Naive thymus-derived CD8-positive, alpha-beta T cell (primary cell): ENCODE measurements around the gene OR4F6. TPM values are rescaled to one million over a fixed set of nuclear protein-coding genes. Genes with fewer than 3 reads are reported as not detected.
"Not testable (repeated sequence)": the region's sequence is repeated elsewhere in the genome, so short reads cannot be mapped to it uniquely, and the experiment has no call there.

Experiments
- ATAC-seq, 2 donors: fragments of 150-1000 bp; cut with Tn5 transposase in 1 of 2; sonication (Bioruptor Pico), chemical (Tn5 transposase) in 1 of 2; 1 replicate in 1 of 2; 2 replicates in 1 of 2; pipeline ENCODE4 v1.10.0; 2021; ENCODE audit warnings: mild to moderate bottlenecking in 2 of 2, moderate library complexity in 2 of 2
- POLR2A ChIA-PET: fragments of 350-600 bp; sonication (Branson Sonifier 250); formaldehyde crosslinking; loops from one replicate; lab custom pipeline; 2021; ENCODE audit warnings: antibody characterized with exemption; lab: Charles Lee
- DNase-seq, 10 donors: peaks; one replicate each; pipeline versions ENCODE4 v3.0.0 to v3.0.0-alpha.2; 2020 to 2022
- H3K27ac Mint-ChIP-seq, 10 donors: one replicate each; pipeline ENCODE4 v1.8.0; 2020 to 2022; ENCODE audit warnings: mild to moderate bottlenecking in 10 of 10, mixed read lengths in 10 of 10, moderate library complexity in 4 of 10, inconsistent platforms in 1 of 10
- H3K27me3 Mint-ChIP-seq, 5 donors: one replicate each; pipeline ENCODE4 v1.8.0; 2021 to 2022; ENCODE audit warnings: mixed read lengths in 5 of 5
- H3K36me3 Mint-ChIP-seq, 3 donors: one replicate each; pipeline ENCODE4 v1.8.0; 2020 to 2022; ENCODE audit warnings: mixed read lengths in 3 of 3, mild to moderate bottlenecking in 2 of 3, inconsistent platforms in 1 of 3
- H3K4me1 Mint-ChIP-seq, 4 donors: one replicate each; pipeline ENCODE4 v1.8.0; 2021 to 2022; ENCODE audit warnings: mixed read lengths in 4 of 4
- H3K4me3 Mint-ChIP-seq, 10 donors: one replicate each; pipeline ENCODE4 v1.8.0; 2020 to 2022; ENCODE audit warnings: mild to moderate bottlenecking in 10 of 10, mixed read lengths in 10 of 10, moderate library complexity in 6 of 10, inconsistent platforms in 1 of 10
- H3K9me3 Mint-ChIP-seq, 9 donors: one replicate each; pipeline ENCODE4 v1.8.0; 2020 to 2022; ENCODE audit warnings: mixed read lengths in 9 of 9, mild to moderate bottlenecking in 3 of 9, inconsistent platforms in 1 of 9, moderate library complexity in 1 of 9
- polyA plus RNA-seq, 3 donors: library from polyadenylated mRNA; unstranded; fragments of 300-500 nt; fragmentation: Illumina TruSeq; gene quantifications; one replicate each; pipeline ENCODE4 v1.2.3, GENCODE V29; 2021
- total RNA-seq, 8 experiments: library from RNA in 2 of 8; stranded (reverse) in 2 of 8; gene quantifications; one replicate each; pipeline ENCODE4 v1.2.3 and lab custom pipeline; 2021 to 2026

OR4F6 gene
- total and polyA plus RNA-seq, 5 experiments from 2014 or later: 0.30 TPM; not detected in 4

GRCh38 chr15:101788001-101788400 lies 15.3 kb upstream of the OR4F6 start:
- DNase-seq, H3K27ac Mint-ChIP-seq, ATAC-seq, POLR2A ChIA-PET, H3K4me1 Mint-ChIP-seq, H3K9me3 Mint-ChIP-seq, H3K36me3 Mint-ChIP-seq, H3K4me3 Mint-ChIP-seq: not testable (repeated sequence)
- peaks cover 6 to 27% (median 8%) of the 10 kb centered on the region in 5 donors for H3K27me3 Mint-ChIP-seq

- ATAC-seq, DNase-seq, H3K27ac Mint-ChIP-seq, H3K36me3 Mint-ChIP-seq, POLR2A ChIA-PET, H3K9me3 Mint-ChIP-seq, H3K4me1 Mint-ChIP-seq, H3K4me3 Mint-ChIP-seq: not testable (repeated sequence)
- H3K27me3 Mint-ChIP-seq: peaks cover 6 to 27% (median 7%) of the 10 kb centered on the region in 5 donors
These were observed 14.6 kb upstream of the OR4F6 start for GRCh38 chr15:101788503-101789269.

GRCh38 chr15:101790748-101791147 lies 12.6 kb upstream of the OR4F6 start:
- H3K27ac Mint-ChIP-seq, DNase-seq, H3K9me3 Mint-ChIP-seq, H3K4me3 Mint-ChIP-seq, H3K4me1 Mint-ChIP-seq, ATAC-seq, POLR2A ChIA-PET, H3K36me3 Mint-ChIP-seq: not testable (repeated sequence)
- peaks cover 5 to 29% (median 8%) of the 10 kb centered on the region in 5 donors for H3K27me3 Mint-ChIP-seq

DNA sequence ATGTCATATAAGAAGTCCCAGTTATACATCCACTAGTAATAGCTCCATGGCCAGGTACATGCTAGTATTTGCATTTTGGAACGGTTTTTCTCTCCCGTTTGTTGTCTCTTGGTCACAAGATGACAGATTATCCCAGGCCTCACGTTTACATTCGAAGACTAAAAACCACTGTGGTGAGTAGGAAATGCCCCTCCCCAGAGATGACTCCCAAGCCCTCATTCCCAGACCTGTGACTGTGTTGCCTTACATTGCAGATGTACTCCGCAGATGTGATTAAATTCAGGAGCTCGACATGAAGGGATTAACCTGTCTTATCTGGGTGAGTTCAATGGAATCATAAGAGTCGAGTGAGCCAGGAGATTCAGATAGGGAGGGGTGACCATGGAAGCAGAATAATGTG lies 9.3 kb upstream of the OR4F6 start:
- H3K27me3 Mint-ChIP-seq: peaks cover 3 to 33% (median 15%) of the 10 kb centered on the region in 5 donors
- H3K36me3 Mint-ChIP-seq, ATAC-seq, H3K27ac Mint-ChIP-seq, H3K4me3 Mint-ChIP-seq, H3K4me1 Mint-ChIP-seq, POLR2A ChIA-PET, H3K9me3 Mint-ChIP-seq, DNase-seq: not testable (repeated sequence)

GRCh38 chr15:101795455-101795854 lies 7.9 kb upstream of the OR4F6 start:
- H3K27ac Mint-ChIP-seq: no peak overlapping the region
- ATAC-seq (no peak), DNase-seq (no peak)
- no peaks in the 10 kb centered on the region for H3K9me3 Mint-ChIP-seq
- no peak overlapping the region for H3K4me3 Mint-ChIP-seq
- peaks cover 3 to 33% (median 15%) of the 10 kb centered on the region in 5 donors for H3K27me3 Mint-ChIP-seq
- POLR2A ChIA-PET: no interaction called here
- peaks cover 0 to 2% (median 0%) of the 10 kb centered on the region in 3 donors for H3K36me3 Mint-ChIP-seq
- H3K4me1 Mint-ChIP-seq: no peaks in the 10 kb centered on the region

DNA sequence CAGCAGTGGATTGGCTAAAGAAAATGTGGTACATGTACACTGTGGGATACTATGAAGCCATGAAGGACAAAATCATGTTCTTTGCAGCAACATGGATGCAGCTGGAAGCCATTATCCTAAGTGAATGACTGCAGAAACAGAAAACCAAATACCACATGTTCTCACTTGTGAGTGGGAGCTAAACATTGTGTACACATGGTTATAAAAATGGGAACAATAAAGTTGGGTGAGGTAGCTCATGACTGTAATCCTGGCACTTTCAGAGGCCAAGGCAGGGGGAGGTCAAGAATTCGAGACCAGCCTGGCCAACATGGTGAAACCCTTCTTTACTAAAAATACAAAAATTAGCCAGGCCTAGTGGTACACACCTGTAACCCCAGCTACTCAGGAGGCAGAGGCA lies 3.6 kb upstream of the OR4F6 start:
- Mint-ChIP-seq H3K4me1 (no peaks in the 10 kb centered on the region), H3K4me3 (no peak overlapping the region), H3K27me3 (peaks cover 5 to 42% (median 22%) of the 10 kb centered on the region in 5 donors), H3K36me3 (peaks cover 0 to 4% (median 0%) of the 10 kb centered on the region in 3 donors), H3K9me3 (no peaks in the 10 kb centered on the region), H3K27ac (no peak overlapping the region)
- DNase-seq (no peak), ATAC-seq (no peak)
- POLR2A ChIA-PET: no interaction called here

GRCh38 chr15:101801048-101801447 lies 2.3 kb upstream of the OR4F6 start:
- ATAC-seq (no peak), DNase-seq (no peak)
- H3K4me3 Mint-ChIP-seq: no peak overlapping the region
- no peak overlapping the region for H3K27ac Mint-ChIP-seq
- POLR2A ChIA-PET: no interaction called here
- H3K27me3 Mint-ChIP-seq: peaks cover 5 to 46% (median 27%) of the 10 kb centered on the region in 5 donors
- H3K4me1 Mint-ChIP-seq: no peaks in the 10 kb centered on the region
- H3K9me3 Mint-ChIP-seq: peaks cover 0 to 2% (median 0%) of the 10 kb centered on the region in 9 donors
- peaks cover 0 to 4% (median 0%) of the 10 kb centered on the region in 3 donors for H3K36me3 Mint-ChIP-seq

DNA sequence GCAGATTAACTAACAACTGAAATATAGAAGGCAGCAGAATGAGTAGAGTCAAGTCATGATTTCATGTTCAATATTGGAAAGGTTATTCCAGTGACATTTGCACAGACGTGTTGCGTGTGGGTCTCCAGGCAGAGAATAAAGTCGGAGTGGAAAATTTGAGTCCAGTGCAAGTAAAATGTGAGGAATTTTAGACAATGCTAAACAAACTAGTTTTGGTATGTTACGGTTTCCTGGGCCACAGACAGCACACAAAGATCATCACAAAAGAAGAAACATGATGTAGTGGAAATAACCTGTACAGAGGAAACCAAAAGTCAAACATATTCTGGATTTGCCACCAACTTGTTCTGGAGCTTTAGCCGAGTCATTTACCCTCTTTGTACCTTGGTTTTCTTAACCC lies 367 bp downstream of the OR4F6 start:
- POLR2A ChIA-PET: no interaction called here
- DNase-seq: no peak
- Mint-ChIP-seq H3K4me1 (no peaks in the 10 kb centered on the region), H3K27me3 (peaks cover 5 to 48% (median 27%) of the 10 kb centered on the region in 5 donors), H3K9me3 (peaks cover 0 to 2% (median 0%) of the 10 kb centered on the region in 9 donors), H3K36me3 (peaks cover 0 to 2% (median 0%) of the 10 kb centered on the region in 3 donors), H3K27ac (no peak overlapping the region), H3K4me3 (no peak overlapping the region)
- ATAC-seq: no peak

- H3K27ac Mint-ChIP-seq: no peak overlapping the region
- H3K4me3 Mint-ChIP-seq: no peak overlapping the region
- no peak for DNase-seq
- H3K36me3 Mint-ChIP-seq: peaks cover 0 to 2% (median 0%) of the 10 kb centered on the region in 3 donors
- peaks cover 0 to 2% (median 0%) of the 10 kb centered on the region in 9 donors for H3K9me3 Mint-ChIP-seq
- H3K27me3 Mint-ChIP-seq: peaks cover 8 to 53% (median 27%) of the 10 kb centered on the region in 5 donors
- POLR2A ChIA-PET: no interaction called here
- no peak for ATAC-seq
- no peaks in the 10 kb centered on the region for H3K4me1 Mint-ChIP-seq
These were observed 1.1 kb downstream of the OR4F6 start for GRCh38 chr15:101804375-101804774.

GRCh38 chr15:101804941-101805340 lies 1.6 kb downstream of the OR4F6 start:
- H3K4me1 Mint-ChIP-seq: no peaks in the 10 kb centered on the region
- peaks cover 14 to 58% (median 27%) of the 10 kb centered on the region in 5 donors for H3K27me3 Mint-ChIP-seq
- no peak overlapping the region for H3K27ac Mint-ChIP-seq
- DNase-seq (no peak), ATAC-seq (no peak)
- H3K36me3 Mint-ChIP-seq: peaks cover 0 to 2% (median 0%) of the 10 kb centered on the region in 3 donors
- H3K9me3 Mint-ChIP-seq: peaks cover 0 to 2% (median 0%) of the 10 kb centered on the region in 9 donors
- POLR2A ChIA-PET: no interaction called here
- H3K4me3 Mint-ChIP-seq: no peak overlapping the region

- Mint-ChIP-seq H3K9me3 (peaks cover 0 to 2% (median 0%) of the 10 kb centered on the region in 9 donors), H3K4me1 (no peaks in the 10 kb centered on the region), H3K36me3 (peaks cover 0 to 4% (median 0%) of the 10 kb centered on the region in 3 donors), H3K27ac (no peak overlapping the region), H3K4me3 (no peak overlapping the region), H3K27me3 (peaks cover 17 to 66% (median 31%) of the 10 kb centered on the region in 5 donors)
- ATAC-seq (no peak), DNase-seq (no peak)
- POLR2A ChIA-PET: no interaction called here
These were observed 2.5 kb downstream of the OR4F6 start for GRCh38 chr15:101805605-101806345.

- peaks cover 23 to 81% (median 33%) of the 10 kb centered on the region in 5 donors for H3K27me3 Mint-ChIP-seq
- POLR2A ChIA-PET: no interaction called here
- peaks cover 0 to 2% (median 0%) of the 10 kb centered on the region in 9 donors for H3K9me3 Mint-ChIP-seq
These were observed 4.1 kb downstream of the OR4F6 start for GRCh38 chr15:101807345-101807945.

More at GRCh38 chr15:101807345-101807945, 4.1 kb downstream of the OR4F6 start:
- Mint-ChIP-seq H3K27ac (no peak overlapping the region), H3K4me3 (no peak overlapping the region), H3K4me1 (no peaks in the 10 kb centered on the region), H3K36me3 (peaks cover 0 to 2% (median 0%) of the 10 kb centered on the region in 3 donors)
- DNase-seq (no peak), ATAC-seq (no peak)
